Activated CD4-positive, alpha-beta memory T cell treated with anti-CD3 and anti-CD28 coated beads for 36 hours (primary cell): ENCODE measurements around the gene NUDT12. TPM values are rescaled to one million over a fixed set of nuclear protein-coding genes. Genes with fewer than 3 reads are reported as not detected.
A peak's percentile ranks its signal among the peaks of the same experiment; 100 is the strongest.

Experiments
- CTCF ChIA-PET: fragments of 350-600 bp; sonication (Branson Sonifier 250); formaldehyde crosslinking; loops from one replicate; lab custom pipeline; 2021; ENCODE audit warnings: antibody characterized with exemption, inconsistent platforms; lab: Charles Lee
- POLR2A ChIA-PET: fragments of 350-600 bp; sonication (Branson Sonifier 250); formaldehyde crosslinking; loops from one replicate; lab custom pipeline; 2021; ENCODE audit warnings: antibody characterized with exemption; lab: Charles Lee
- DNase-seq: peaks from one replicate; pipeline ENCODE4 v3.0.0-alpha.2; 2020
- H3K27ac Mint-ChIP-seq: one replicate; pipeline ENCODE4 v1.8.0; 2021; ENCODE audit warnings: mixed read lengths
- H3K27me3 Mint-ChIP-seq: one replicate; pipeline ENCODE4 v1.8.0; 2021; ENCODE audit warnings: mixed read lengths
- H3K36me3 Mint-ChIP-seq: one replicate; pipeline ENCODE4 v1.8.0; 2021; ENCODE audit warnings: mixed read lengths
- H3K4me1 Mint-ChIP-seq: one replicate; pipeline ENCODE4 v1.8.0; 2021; ENCODE audit warnings: low read depth, mixed read lengths
- H3K4me3 Mint-ChIP-seq: one replicate; pipeline ENCODE4 v1.8.0; 2021; ENCODE audit warnings: mild to moderate bottlenecking, mixed read lengths
- H3K9me3 Mint-ChIP-seq: one replicate; pipeline ENCODE4 v1.8.0; 2021; ENCODE audit warnings: mixed read lengths
- intact Hi-C: fragments of 100-400 bp; cut with micrococcal nuclease; formaldehyde crosslinking; loops from one replicate; pipeline ENCODE4 v1.15.1; 2023
- total RNA-seq, 2 experiments: library from RNA; stranded (reverse); gene quantifications; one replicate each; pipeline ENCODE4 v1.2.3, GENCODE V29; 2021

Gene NUDT12
- total RNA-seq: 1 to 10 TPM; 2.1 to 2.7 TPM

GRCh38 chr5:103562453-103563157, at the start of gene NUDT12:
Gene NUDT12 (minus strand): TSS chr5:103562789. CDS start chr5:103560248, 2,541 bp downstream.
- intact Hi-C loops: loop anchor here (10.0 kb wide), 1 partner anchor 308 kb away; the partner anchor contains the start of gene MACIR

GRCh38 chr5:103607346-103607745, 44.8 kb upstream of the NUDT12 start:
- Mint-ChIP-seq H3K27ac (no peak overlapping the region), H3K4me1 (no peaks in the 10 kb centered on the region), H3K27me3 (peaks cover 3% of the 10 kb centered on the region), H3K4me3 (no peak overlapping the region), H3K36me3 (no peaks in the 10 kb centered on the region), H3K9me3 (no peaks in the 10 kb centered on the region)
- no peak for DNase-seq
- POLR2A ChIA-PET: no interaction called here
- intact Hi-C loops: no loop called here
- CTCF ChIA-PET: no interaction called here

More at GRCh38 chr5:103562453-103563157, at the start of gene NUDT12:
- no peaks in the 10 kb centered on the region for H3K9me3 Mint-ChIP-seq
- peaks cover 12% of the 10 kb centered on the region for H3K4me1 Mint-ChIP-seq
- ChIA-PET POLR2A (no interaction called here), CTCF (no interaction called here)
- H3K4me3 Mint-ChIP-seq: peak within 1 kb of the TSS; percentile 76
- peak; percentile 64 for DNase-seq
- no peaks in the 10 kb centered on the region for H3K36me3 Mint-ChIP-seq
- peaks cover 8% of the 10 kb centered on the region for H3K27me3 Mint-ChIP-seq
- H3K27ac Mint-ChIP-seq: peak within 1 kb of the TSS; percentile 55

- Mint-ChIP-seq H3K9me3 (no peaks in the 10 kb centered on the region), H3K36me3 (no peaks in the 10 kb centered on the region), H3K4me1 (no peaks in the 10 kb centered on the region), H3K27ac (no peak overlapping the region), H3K4me3 (no peak overlapping the region), H3K27me3 (peaks cover 3% of the 10 kb centered on the region)
- POLR2A ChIA-PET: no interaction called here
- intact Hi-C loops: no loop called here
- no peak for DNase-seq
- CTCF ChIA-PET: no interaction called here
These were observed 42.7 kb upstream of the NUDT12 start for GRCh38 chr5:103605277-103605676.

GRCh38 chr5:103602438-103602837, 39.8 kb upstream of the NUDT12 start:
- H3K4me3 Mint-ChIP-seq: no peak overlapping the region
- no peaks in the 10 kb centered on the region for H3K36me3 Mint-ChIP-seq
- H3K4me1 Mint-ChIP-seq: no peaks in the 10 kb centered on the region
- H3K27me3 Mint-ChIP-seq: no peaks in the 10 kb centered on the region
- no peak overlapping the region for H3K27ac Mint-ChIP-seq
- DNase-seq: no peak
- no peaks in the 10 kb centered on the region for H3K9me3 Mint-ChIP-seq
- CTCF ChIA-PET: no interaction called here
- intact Hi-C loops: no loop called here
- POLR2A ChIA-PET: no interaction called here

GRCh38 chr5:103601314-103601713, 38.7 kb upstream of the NUDT12 start:
- intact Hi-C loops: no loop called here
- no peak for DNase-seq
- no peaks in the 10 kb centered on the region for H3K36me3 Mint-ChIP-seq
- ChIA-PET POLR2A (no interaction called here), CTCF (no interaction called here)
- H3K27ac Mint-ChIP-seq: no peak overlapping the region
- H3K9me3 Mint-ChIP-seq: no peaks in the 10 kb centered on the region
- H3K4me1 Mint-ChIP-seq: no peaks in the 10 kb centered on the region
- H3K27me3 Mint-ChIP-seq: peaks cover 2% of the 10 kb centered on the region
- no peak overlapping the region for H3K4me3 Mint-ChIP-seq

GRCh38 chr5:103600086-103600485, 37.5 kb upstream of the NUDT12 start:
- POLR2A ChIA-PET: no interaction called here
- DNase-seq: no peak
- CTCF ChIA-PET: no interaction called here
- Mint-ChIP-seq H3K4me1 (no peaks in the 10 kb centered on the region), H3K9me3 (no peaks in the 10 kb centered on the region), H3K4me3 (no peak overlapping the region), H3K27ac (no peak overlapping the region), H3K27me3 (peaks cover 2% of the 10 kb centered on the region), H3K36me3 (no peaks in the 10 kb centered on the region)
- intact Hi-C loops: no loop called here

GRCh38 chr5:103598997-103599566, 36.5 kb upstream of the NUDT12 start:
- no peak for DNase-seq
- ChIA-PET CTCF (no interaction called here), POLR2A (no interaction called here)
- no peaks in the 10 kb centered on the region for H3K36me3 Mint-ChIP-seq
- intact Hi-C loops: no loop called here
- no peaks in the 10 kb centered on the region for H3K4me1 Mint-ChIP-seq
- H3K27me3 Mint-ChIP-seq: peaks cover 2% of the 10 kb centered on the region
- H3K9me3 Mint-ChIP-seq: no peaks in the 10 kb centered on the region
- no peak overlapping the region for H3K4me3 Mint-ChIP-seq
- H3K27ac Mint-ChIP-seq: no peak overlapping the region

- H3K36me3 Mint-ChIP-seq: no peaks in the 10 kb centered on the region
- no peak overlapping the region for H3K4me3 Mint-ChIP-seq
- intact Hi-C loops: no loop called here
- DNase-seq: no peak
- no peaks in the 10 kb centered on the region for H3K27me3 Mint-ChIP-seq
- H3K4me1 Mint-ChIP-seq: no peaks in the 10 kb centered on the region
- ChIA-PET POLR2A (no interaction called here), CTCF (interaction anchor here (1.0 kb wide), 1 partner anchor 14 kb away, joined by 3 read pairs; no protein-coding TSS in a partner anchor)
- no peaks in the 10 kb centered on the region for H3K9me3 Mint-ChIP-seq
- H3K27ac Mint-ChIP-seq: no peak overlapping the region
These were observed 27.6 kb upstream of the NUDT12 start for GRCh38 chr5:103590221-103590620.

- Mint-ChIP-seq H3K4me1 (no peaks in the 10 kb centered on the region), H3K9me3 (no peaks in the 10 kb centered on the region), H3K27me3 (peaks cover 2% of the 10 kb centered on the region), H3K27ac (no peak overlapping the region), H3K36me3 (no peaks in the 10 kb centered on the region), H3K4me3 (no peak overlapping the region)
- ChIA-PET CTCF (interaction anchor here (1.0 kb wide), 1 partner anchor 14 kb away, joined by 3 read pairs; no protein-coding TSS in a partner anchor), POLR2A (no interaction called here)
- DNase-seq: no peak
- intact Hi-C loops: no loop called here
These were observed 27.2 kb upstream of the NUDT12 start for GRCh38 chr5:103589776-103590175.

GRCh38 chr5:103589357-103589756, 26.8 kb upstream of the NUDT12 start:
- intact Hi-C loops: no loop called here
- no peak overlapping the region for H3K4me3 Mint-ChIP-seq
- no peaks in the 10 kb centered on the region for H3K9me3 Mint-ChIP-seq
- no peaks in the 10 kb centered on the region for H3K36me3 Mint-ChIP-seq
- POLR2A ChIA-PET: no interaction called here
- H3K4me1 Mint-ChIP-seq: no peaks in the 10 kb centered on the region
- no peak overlapping the region for H3K27ac Mint-ChIP-seq
- CTCF ChIA-PET: interaction anchor here (1.0 kb wide), 1 partner anchor 13 kb away, joined by 3 read pairs; no protein-coding TSS in a partner anchor
- peaks cover 2% of the 10 kb centered on the region for H3K27me3 Mint-ChIP-seq
- no peak for DNase-seq

GRCh38 chr5:103587185-103587748, 24.7 kb upstream of the NUDT12 start:
- CTCF ChIA-PET: no interaction called here

GRCh38 chr5:103582364-103582763, 19.8 kb upstream of the NUDT12 start:
- DNase-seq: peak; percentile 10
- ChIA-PET CTCF (interaction anchor here (1.2 to 2.1 kb wide), 3 partner anchors 13 to 597 kb away, joined by 3 to 4 read pairs (median 3); no protein-coding TSS in a partner anchor), POLR2A (no interaction called here)
- no peaks in the 10 kb centered on the region for H3K36me3 Mint-ChIP-seq
- no peaks in the 10 kb centered on the region for H3K4me1 Mint-ChIP-seq
- H3K4me3 Mint-ChIP-seq: no peak overlapping the region
- H3K9me3 Mint-ChIP-seq: no peaks in the 10 kb centered on the region
- intact Hi-C loops: no loop called here
- H3K27ac Mint-ChIP-seq: no peak overlapping the region
- H3K27me3 Mint-ChIP-seq: peaks cover 2% of the 10 kb centered on the region

More at GRCh38 chr5:103587185-103587748, 24.7 kb upstream of the NUDT12 start:
- Mint-ChIP-seq H3K4me1 (no peaks in the 10 kb centered on the region), H3K27me3 (peaks cover 2% of the 10 kb centered on the region), H3K27ac (no peak overlapping the region), H3K9me3 (no peaks in the 10 kb centered on the region), H3K4me3 (no peak overlapping the region), H3K36me3 (no peaks in the 10 kb centered on the region)
- no peak for DNase-seq
- intact Hi-C loops: no loop called here
- POLR2A ChIA-PET: no interaction called here
